Lower lobe of right lung (tissue), 2 donors: ENCODE results near the gene RLBP1. TPM values are rescaled to one million over a fixed set of nuclear protein-coding genes. Genes with fewer than 3 reads are reported as not detected.

Source experiments
- ATAC-seq, 2 donors: fragments of 200-7000 bp; cut with Tn5 transposase; one replicate each; pipeline ENCODE4 v1.9.1; 2020 to 2022; ENCODE audit warnings: mild to moderate bottlenecking in 2 of 2, moderate library complexity in 2 of 2
- DNase-seq: peaks from one replicate; pipeline ENCODE4 v3.0.0-alpha.2; 2020
- H3K27ac ChIP-seq: fragments of 200-600 bp; one replicate; pipeline ENCODE4 v1.8.0; 2022
- H3K27me3 ChIP-seq: fragments of 200-600 bp; one replicate; pipeline ENCODE4 v1.8.0; 2022; ENCODE audit warnings: low read depth
- H3K36me3 ChIP-seq: fragments of 200-600 bp; one replicate; pipeline ENCODE4 v1.8.0; 2022; ENCODE audit warnings: mild to moderate bottlenecking
- H3K4me1 ChIP-seq: fragments of 200-600 bp; one replicate; pipeline ENCODE4 v1.8.0; 2022
- H3K4me3 ChIP-seq: fragments of 200-600 bp; one replicate; pipeline ENCODE4 v1.8.0; 2022; ENCODE audit warnings: mild to moderate bottlenecking
- H3K9me3 ChIP-seq: fragments of 200-600 bp; one replicate; pipeline ENCODE4 v1.8.0; 2022
- CTCF ChIP-seq: fragments of 200-600 bp; IDR thresholded peaks from one replicate; pipeline ENCODE4 v1.8.0; 2022; ENCODE audit warnings: antibody characterized with exemption, mild to moderate bottlenecking
- intact Hi-C: fragments of 100-400 bp; cut with DNase I; formaldehyde crosslinking; loops from one replicate; pipeline ENCODE4 v1.11.0; 2022
- total RNA-seq: library from RNA; stranded (reverse); fragmentation: NEBNext Ultra II Directional; extraction: Animal tissue kit (Norgen Biotek cat#: 25700); gene quantifications from one replicate; pipeline ENCODE4 v1.2.1, GENCODE V29; 2021
- donor health status: DM: no; HTN: yes; CAD: no; lungs with severe emphysema.

Gene RLBP1
- total RNA-seq, 1 donor from 2014 or later: not detected

- no peaks in the 10 kb centered on the region for H3K9me3 ChIP-seq
- no peaks in the 10 kb centered on the region for H3K27me3 ChIP-seq
- intact Hi-C loops: loop anchor here (10.0 kb wide), 1 partner anchor 123 kb away; no protein-coding TSS in a partner anchor
- H3K36me3 ChIP-seq: peaks cover 92% of the 10 kb centered on the region
- DNase-seq (peak; percentile 54), ATAC-seq (peak; percentile 34 to 58)
- peaks cover 5% of the 10 kb centered on the region for H3K4me1 ChIP-seq
- H3K27ac ChIP-seq: no peak overlapping the region
- TF ChIP-seq CTCF: peak; percentile 81
- no peak overlapping the region for H3K4me3 ChIP-seq
Measured at GRCh38 chr15:89177633-89178306, 43.6 kb downstream of the RLBP1 start.

GRCh38 chr15:89177116-89177515, 44.3 kb downstream of the RLBP1 start:
- peaks cover 5% of the 10 kb centered on the region for H3K4me1 ChIP-seq
- H3K4me3 ChIP-seq: no peak overlapping the region
- ATAC-seq (no peak), DNase-seq (no peak)
- no peaks in the 10 kb centered on the region for H3K27me3 ChIP-seq
- no peaks in the 10 kb centered on the region for H3K9me3 ChIP-seq
- intact Hi-C loops: loop anchor here (10.0 kb wide), 1 partner anchor 122 kb away; no protein-coding TSS in a partner anchor
- no peak overlapping the region for H3K27ac ChIP-seq
- no peak for TF ChIP-seq CTCF
- peaks cover 92% of the 10 kb centered on the region for H3K36me3 ChIP-seq

- DNase-seq (no peak), ATAC-seq (no peak)
- TF ChIP-seq CTCF: no peak
- Histone ChIP-seq H3K4me3 (no peak overlapping the region), H3K27me3 (no peaks in the 10 kb centered on the region), H3K36me3 (peaks cover 82% of the 10 kb centered on the region), H3K9me3 (no peaks in the 10 kb centered on the region), H3K4me1 (peaks cover 5% of the 10 kb centered on the region), H3K27ac (no peak overlapping the region)
- intact Hi-C loops: loop anchor here (10.0 kb wide), 1 partner anchor 121 kb away; no protein-coding TSS in a partner anchor
Measured at GRCh38 chr15:89175617-89176191, 45.7 kb downstream of the RLBP1 start.

GRCh38 chr15:89174476-89174875, 46.9 kb downstream of the RLBP1 start:
- intact Hi-C loops: loop anchor here (10.0 kb wide), 1 partner anchor 120 kb away; no protein-coding TSS in a partner anchor
- H3K36me3 ChIP-seq: peaks cover 71% of the 10 kb centered on the region

GRCh38 chr15:89172921-89173320, 48.5 kb downstream of the RLBP1 start:
- H3K4me1 ChIP-seq: peaks cover 10% of the 10 kb centered on the region
- ATAC-seq (no peak), DNase-seq (no peak)
- no peak for TF ChIP-seq CTCF
- H3K9me3 ChIP-seq: no peaks in the 10 kb centered on the region
- intact Hi-C loops: loop anchor here (10.0 kb wide), 1 partner anchor 118 kb away; no protein-coding TSS in a partner anchor
- H3K27ac ChIP-seq: no peak overlapping the region
- peaks cover 65% of the 10 kb centered on the region for H3K36me3 ChIP-seq
- no peak overlapping the region for H3K4me3 ChIP-seq
- no peaks in the 10 kb centered on the region for H3K27me3 ChIP-seq

More at GRCh38 chr15:89174476-89174875, 46.9 kb downstream of the RLBP1 start:
- DNase-seq (no peak), ATAC-seq (peak in 1 of 2 donors; percentile 6)
- peaks cover 5% of the 10 kb centered on the region for H3K4me1 ChIP-seq
- H3K9me3 ChIP-seq: no peaks in the 10 kb centered on the region
- H3K4me3 ChIP-seq: no peak overlapping the region
- TF ChIP-seq CTCF: no peak
- no peaks in the 10 kb centered on the region for H3K27me3 ChIP-seq
- no peak overlapping the region for H3K27ac ChIP-seq
